ENCODE results near the gene LIPT2.

GRCh38 chr11:74494916-74495315 lies 1.4 kb upstream of the LIPT2 start:
- TF ChIP-seq CTCF (IDR thresholded peaks at IDR 0.05; ENCODE audit: low read length) (no peak), EZH2 (optimal IDR thresholded peaks at IDR 0.05; ENCODE audit: low read depth, low read length) (no peak)
